Measurements from ENCODE around the gene USF1. TPM values are rescaled to one million over a fixed set of nuclear protein-coding genes. Genes with fewer than 3 reads are reported as not detected.

The USF1 gene, protein sequence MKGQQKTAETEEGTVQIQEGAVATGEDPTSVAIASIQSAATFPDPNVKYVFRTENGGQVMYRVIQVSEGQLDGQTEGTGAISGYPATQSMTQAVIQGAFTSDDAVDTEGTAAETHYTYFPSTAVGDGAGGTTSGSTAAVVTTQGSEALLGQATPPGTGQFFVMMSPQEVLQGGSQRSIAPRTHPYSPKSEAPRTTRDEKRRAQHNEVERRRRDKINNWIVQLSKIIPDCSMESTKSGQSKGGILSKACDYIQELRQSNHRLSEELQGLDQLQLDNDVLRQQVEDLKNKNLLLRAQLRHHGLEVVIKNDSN
- 134 TPM for total RNA-seq

DNA sequence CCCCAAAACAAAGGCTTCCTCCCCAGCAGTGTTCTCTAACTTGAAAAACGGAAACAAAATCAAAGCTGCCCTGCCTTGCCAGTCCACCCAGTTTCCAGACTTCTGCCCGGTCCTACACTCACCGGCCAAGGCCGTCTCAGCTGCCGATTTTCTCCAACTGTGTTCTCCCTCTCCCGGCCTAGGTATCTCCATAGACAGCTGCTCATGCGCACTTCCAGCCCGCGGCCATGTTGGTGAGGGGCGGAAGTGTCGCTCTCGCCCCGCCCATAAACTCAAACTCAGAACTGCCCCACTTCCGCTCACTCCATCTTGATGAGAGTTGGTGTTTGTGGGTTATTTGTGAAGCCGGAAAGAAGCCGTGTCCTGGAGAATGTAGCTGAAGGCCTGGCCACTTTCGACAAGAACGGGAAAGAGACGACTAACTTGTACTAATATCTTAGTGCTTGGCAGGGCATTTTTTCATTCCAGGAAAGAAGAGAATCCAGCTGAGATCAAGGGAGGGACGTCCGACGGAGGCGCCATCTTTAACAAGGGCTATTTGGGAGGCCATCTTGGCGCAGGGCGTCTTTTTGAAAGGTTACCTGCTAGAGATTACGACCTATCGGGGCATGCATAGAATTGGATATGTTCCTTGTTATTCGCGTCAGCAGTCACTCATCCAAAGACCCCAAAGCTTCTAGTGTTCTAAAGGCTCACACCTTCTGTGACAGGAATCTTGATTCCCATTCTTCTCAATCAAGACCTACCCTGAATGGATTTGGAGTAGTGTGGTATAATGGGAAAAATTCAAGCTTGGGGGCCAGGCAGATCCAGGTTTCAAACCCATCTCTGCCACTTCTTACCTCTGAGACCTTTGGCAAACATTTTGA lies at the start of gene USF1:
TSS of gene USF1 (minus strand) at position 242 of the 869 bp plus-strand sequence. CDS start 2,702 bp downstream, outside the sequence.
- peak; percentile 87 to 98 (median 95) for DNase-seq (ENCODE audit: low read depth in 2 of 3, low spot score in 2 of 3)

DNA sequence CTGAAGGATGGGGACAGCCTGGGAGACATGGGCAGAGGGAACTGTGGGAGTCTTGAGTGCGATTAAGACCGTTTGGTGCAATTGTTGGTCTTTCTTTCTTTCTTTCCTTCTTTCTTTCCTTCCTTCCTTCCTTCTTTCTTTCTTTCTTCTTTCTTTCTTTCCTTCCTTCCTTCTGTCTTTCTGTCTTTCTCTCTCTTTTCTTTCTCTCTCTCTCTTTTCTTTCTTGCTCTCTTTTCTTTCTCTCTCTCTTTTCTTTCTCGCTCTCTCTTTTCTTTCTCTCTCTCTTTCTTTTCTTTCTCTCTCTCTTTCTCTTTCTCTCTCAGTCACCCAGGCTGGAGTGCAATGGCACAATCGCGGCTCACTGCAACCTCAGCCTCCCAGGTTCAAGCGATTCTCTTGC lies 49.5 kb upstream of the USF1 start:
- no peak for DNase-seq (ENCODE audit: low read depth in 2 of 3, low spot score in 2 of 3)

DNA sequence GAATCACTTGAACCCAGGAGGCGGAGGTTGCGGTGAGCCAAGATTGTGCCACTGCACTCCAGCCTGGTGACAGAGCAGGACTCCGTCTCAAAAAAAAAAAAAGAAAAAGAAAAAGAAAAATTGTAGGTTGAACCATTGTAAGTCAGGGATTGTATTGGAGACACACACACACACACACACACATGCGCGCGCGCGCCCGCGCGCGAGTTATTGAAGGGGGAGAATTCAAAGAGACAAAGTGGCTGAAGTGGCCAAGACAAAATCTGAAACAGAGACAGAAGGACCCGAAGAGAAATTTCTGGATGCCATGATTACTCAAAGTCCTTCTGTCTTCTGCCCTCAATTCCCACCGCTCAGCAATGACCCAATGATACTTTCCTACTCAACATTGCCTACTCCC lies 48.7 kb upstream of the USF1 start:
- DNase-seq (ENCODE audit: low read depth in 2 of 3, low spot score in 2 of 3): no peak

DNA sequence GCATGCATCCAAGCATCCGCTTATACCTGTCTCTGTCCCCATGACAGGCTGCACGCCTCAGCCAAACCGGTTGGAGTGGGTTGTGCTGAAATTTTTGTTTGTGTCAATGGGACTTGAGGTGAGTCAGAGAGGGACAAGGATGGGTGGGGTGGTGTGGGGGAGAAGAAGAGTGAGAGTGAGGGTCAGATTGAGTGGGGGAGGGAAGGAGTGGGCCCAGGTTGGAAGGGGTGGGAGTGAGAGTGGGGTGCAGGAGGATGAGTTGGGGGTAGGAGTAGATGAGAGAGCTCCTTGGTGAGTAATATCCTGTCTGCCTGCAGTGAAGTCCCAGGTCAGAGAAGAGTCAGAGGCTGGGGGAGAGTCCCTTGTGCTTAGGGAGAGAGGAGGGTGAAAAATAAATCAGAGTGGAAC lies 46.8 kb upstream of the USF1 start:
- DNase-seq (ENCODE audit: low read depth in 2 of 3, low spot score in 2 of 3): no peak

DNA sequence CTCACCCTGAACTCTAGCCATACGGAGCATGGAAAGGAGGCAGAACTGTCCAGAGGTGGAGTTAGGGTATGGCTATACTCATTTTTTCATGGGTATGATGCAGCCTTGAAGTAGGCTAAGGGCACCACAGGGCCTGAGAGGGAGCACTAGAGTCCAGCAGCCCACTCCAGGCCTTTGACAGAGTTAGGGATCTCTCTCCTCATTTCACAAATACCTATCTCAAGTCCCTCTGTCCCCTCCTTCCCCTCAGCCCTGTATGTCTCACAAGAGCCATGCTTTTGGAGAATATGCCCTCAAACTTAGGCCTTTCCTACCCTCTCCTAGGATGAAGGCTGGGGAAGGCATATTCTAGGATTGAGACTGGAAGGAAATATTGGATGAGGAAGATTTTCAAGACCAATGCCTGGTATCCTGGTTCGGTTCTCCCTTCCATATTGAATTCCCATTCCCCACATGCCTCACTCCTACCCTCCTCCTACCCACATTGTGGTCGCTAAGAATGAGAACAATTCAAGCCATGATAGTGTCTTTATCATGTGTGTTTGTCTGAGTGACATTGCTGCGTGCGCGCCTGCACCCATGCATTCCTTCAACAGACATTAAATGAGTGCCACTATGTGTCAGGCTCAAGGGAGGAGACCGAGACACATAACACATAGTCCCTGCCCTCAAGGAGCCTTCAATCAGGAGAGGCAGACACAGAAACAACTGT lies 46.2 kb upstream of the USF1 start:
- no peak for DNase-seq (ENCODE audit: low read depth in 2 of 3, low spot score in 2 of 3)

- DNase-seq (ENCODE audit: low read depth in 2 of 3, low spot score in 2 of 3): no peak
Observed at GRCh38 chr1:161091093-161091492, 45.3 kb upstream of the USF1 start.

GRCh38 chr1:161090617-161091016 lies 44.8 kb upstream of the USF1 start:
- DNase-seq (ENCODE audit: low read depth in 2 of 3, low spot score in 2 of 3): no peak

DNA sequence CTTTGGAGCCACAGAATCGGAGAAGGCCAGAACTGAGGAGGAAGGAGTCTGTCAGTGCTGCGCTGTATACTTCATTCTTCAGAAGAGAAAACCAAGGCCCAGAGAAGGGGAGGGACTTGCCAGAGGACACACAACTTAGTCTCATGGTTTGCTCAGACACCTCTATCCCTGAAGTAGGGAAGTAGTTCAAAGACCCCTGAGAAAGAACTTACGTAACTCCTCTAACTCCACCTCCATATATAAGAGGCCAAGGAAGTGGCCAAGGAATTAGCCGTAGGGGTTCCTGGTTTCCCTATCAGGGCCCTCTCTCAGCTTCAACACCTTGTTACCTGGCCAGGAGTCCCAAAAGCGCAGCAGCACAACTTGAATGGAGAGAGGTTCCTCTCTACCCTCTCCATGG lies 44.2 kb upstream of the USF1 start:
- DNase-seq (ENCODE audit: low read depth in 2 of 3, low spot score in 2 of 3): no peak

DNA sequence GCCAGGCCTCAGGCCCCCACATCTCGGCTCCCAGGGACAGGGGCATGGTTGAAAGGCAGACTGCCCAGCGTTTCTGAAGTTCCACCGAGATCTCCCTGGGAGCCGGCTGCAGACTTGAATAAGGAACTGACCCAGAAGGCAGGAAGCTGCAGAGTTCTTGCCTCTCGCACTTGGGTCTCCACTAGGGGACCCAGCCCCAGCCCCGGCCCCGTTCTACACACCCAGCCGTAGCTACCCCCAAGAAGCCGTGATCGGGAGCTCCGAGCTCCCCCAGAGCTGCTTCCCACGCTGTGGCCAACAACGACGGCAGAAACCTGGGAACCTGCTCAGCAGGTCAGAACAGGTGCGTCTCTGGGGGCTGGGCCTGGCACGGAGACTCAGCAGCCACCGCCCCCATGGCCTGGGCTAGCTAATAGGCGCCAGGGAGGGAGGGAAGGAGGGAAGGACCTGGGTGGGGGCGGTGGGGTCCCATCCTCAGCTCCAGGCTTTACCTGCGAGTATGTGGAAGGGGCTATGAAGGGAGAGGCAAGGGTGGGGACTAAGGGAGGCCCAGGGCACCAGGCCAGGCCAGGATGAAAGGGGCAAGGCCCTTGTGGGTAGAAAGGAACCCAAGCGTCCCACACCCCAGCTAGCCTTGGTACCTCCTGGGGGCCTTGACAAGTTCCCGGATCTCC lies 43.6 kb upstream of the USF1 start, which contains the start of gene NECTIN4:
TSS of gene NECTIN4 (minus strand) at position 308 of the 674 bp plus-strand sequence. CDS start at position 46, 262 bp downstream.
- peak in 1 of 3 donors; percentile 31 for DNase-seq (ENCODE audit: low read depth in 2 of 3, low spot score in 2 of 3)

- DNase-seq (ENCODE audit: low read depth in 2 of 3, low spot score in 2 of 3): no peak
Observed at GRCh38 chr1:161088587-161089110, 42.9 kb upstream of the USF1 start.

DNA sequence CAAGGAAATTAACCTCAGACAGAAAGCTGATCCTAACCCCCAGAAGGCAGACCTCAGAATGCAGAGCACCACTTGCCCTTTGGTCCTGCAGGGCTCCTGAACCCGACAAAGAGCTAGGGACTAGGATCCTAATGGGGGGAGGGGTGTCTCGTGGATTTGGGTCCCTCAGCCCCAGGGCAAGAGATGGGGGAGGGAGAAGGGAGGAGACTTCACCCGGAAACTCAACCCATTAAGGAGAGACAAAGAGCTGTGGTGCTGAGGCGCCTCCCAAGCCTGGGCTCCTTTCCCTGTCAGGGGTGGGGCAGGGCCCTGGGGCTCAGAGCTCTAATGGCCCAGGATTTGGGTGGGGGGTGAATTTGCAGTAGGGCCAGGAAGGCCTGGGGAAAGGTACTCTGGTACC lies 40.7 kb upstream of the USF1 start:
- DNase-seq (ENCODE audit: low read depth in 2 of 3, low spot score in 2 of 3): no peak

DNA sequence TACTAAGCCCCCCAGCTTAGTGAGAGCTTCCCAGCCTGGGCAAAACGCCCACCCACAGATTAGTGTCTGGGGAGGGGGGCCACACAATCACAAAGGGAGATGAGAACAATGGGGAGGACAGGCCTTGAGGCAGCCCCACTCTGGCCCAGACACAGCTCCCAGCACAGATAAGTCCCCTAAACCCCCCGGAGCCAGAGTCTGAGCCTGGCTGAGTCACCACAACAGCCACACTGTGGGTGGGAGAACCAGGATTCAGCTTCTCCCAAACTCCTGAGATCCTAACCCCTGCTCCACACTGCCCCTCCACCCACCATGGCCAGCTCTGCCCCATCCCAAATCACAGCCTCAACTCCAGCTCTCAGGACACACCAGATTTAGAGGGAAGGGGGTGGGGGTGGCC lies 39.4 kb upstream of the USF1 start:
- no peak for DNase-seq (ENCODE audit: low read depth in 2 of 3, low spot score in 2 of 3)

- DNase-seq (ENCODE audit: low read depth in 2 of 3, low spot score in 2 of 3): no peak
Observed at GRCh38 chr1:161084597-161084988, 38.8 kb upstream of the USF1 start.

DNA sequence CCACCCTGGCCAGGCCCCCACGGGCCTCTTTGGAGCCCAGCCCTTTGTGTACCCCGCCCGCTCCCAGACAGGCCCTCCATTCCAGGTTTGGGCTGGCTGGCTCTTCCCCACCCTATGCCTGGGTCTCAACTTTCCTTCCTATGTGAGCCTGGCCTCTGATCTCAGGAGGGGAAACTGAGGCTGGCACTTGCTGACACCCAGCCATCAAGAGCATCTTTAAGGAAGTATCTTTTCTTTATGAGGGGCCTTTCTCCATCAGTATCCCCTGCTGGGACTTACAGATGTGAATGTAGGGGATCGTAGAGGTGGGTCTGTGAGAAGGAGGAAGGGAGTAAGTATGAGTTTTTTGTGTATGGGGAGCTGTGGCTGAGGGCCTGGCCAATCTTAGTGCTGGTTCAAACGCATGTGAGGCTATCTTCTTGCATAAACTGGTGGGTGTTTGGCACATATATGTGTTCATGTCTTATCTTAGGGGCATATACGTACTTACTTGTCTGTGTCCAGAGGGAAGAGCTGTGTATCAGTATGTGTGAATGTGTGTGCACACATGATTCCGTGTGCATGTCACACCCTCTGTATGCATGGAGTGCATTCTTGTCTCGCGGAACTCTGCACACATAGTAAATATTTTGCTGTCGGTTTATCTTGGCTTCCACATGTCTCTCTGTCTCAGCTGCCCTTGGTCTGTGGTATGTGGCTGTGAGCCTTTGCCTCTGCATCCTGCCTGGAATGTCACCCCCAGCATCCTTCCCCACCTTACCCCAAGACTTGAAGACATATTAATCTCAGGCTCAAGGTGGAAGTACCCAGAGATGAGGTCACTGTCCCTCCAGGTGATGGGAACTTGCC lies 38.2 kb upstream of the USF1 start:
- DNase-seq (ENCODE audit: low read depth in 2 of 3, low spot score in 2 of 3): no peak

GRCh38 chr1:161082996-161083747 lies 37.4 kb upstream of the USF1 start:
- DNase-seq (ENCODE audit: low read depth in 2 of 3, low spot score in 2 of 3): no peak

DNA sequence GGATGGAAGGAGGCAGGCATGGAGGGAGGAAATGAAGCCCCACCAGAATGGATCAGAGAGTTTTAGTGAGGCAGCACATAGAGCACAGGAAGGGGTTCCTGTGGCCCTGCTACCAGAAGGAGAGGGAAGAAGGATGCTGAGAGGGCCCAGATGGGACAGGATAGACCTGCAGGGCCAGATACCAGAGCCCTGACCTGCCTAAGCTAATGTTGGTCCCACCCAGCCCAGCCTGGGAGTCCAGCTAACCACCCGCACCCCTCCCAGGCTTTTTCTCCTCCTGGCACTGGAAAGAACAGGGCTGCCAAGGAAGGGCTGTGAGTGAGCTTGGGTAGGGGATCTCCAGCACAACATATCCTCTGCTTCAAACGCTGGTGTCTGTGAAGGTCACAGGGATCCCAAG lies 36.7 kb upstream of the USF1 start:
- DNase-seq (ENCODE audit: low read depth in 2 of 3, low spot score in 2 of 3): no peak

DNA sequence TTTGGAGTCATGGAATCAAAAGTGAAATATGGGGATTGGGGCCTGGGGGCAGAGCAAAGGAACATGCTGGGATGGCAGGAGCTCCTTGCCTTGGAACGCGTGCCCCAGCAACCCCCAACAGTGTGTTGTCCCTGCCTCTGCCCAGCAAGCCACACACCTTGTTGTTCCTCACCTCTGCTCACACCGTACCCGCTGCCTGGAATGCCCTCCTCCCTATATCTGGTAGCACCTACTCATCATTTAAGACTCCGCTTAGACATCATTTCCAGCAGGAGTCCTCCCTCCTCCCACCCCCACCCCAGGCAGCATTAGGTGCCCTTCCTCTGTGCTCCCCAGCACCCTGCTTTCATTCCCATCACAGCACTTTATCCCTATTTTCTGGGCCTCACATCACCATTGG lies 35.7 kb upstream of the USF1 start:
- DNase-seq (ENCODE audit: low read depth in 2 of 3, low spot score in 2 of 3): no peak

DNA sequence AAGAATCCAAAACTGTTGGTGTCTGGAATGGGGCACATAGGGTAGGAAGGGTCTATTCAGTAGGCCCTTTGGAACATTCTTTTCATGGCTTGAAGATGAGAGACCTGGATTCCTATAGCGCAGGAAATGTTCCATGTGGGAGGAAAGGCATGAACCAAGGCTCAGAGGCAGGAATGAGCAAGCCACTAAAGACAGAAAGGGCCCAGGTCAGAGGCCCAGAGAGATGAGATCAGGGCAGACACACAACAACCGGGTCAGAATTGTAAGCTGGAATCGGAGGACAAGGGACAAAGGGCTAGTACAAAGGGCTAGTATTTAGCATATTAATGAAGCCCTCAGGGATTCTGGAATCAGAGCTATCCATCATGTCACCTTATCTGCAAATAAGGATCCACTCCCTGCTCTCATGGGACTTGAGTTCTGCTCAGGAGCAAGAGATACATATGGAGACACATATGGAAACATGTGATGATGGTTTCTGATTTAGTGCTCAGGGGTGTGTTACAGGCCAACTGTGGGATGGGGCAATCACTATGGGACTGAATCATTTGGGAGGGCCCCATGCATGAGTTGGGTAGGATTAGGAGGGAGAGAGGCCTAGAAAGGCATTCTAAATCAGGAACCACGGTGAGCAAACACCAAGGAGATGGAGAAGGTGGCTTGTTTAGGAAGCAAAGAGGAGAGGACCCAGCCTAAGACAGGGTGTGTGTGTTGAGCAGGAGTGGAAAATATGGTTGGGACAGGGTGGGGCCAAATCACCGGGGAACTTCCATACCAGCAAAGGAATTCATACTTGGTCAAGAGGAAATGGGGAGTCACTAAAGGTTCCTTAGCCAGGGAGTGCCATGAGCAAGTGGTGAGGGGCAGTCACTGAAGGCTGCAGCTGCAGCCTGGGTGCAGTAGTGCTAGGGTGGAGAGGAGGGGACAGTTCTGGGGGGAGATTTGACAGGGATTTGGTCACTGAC lies 34.9 kb upstream of the USF1 start:
- DNase-seq (ENCODE audit: low read depth in 2 of 3, low spot score in 2 of 3): no peak

All from hematopoietic multipotent progenitor cell (in vitro differentiated cells).